NCI-H1694 (cell line): ENCODE results near the gene HEATR3.
"Not testable (repeated sequence)": the region's sequence is repeated elsewhere in the genome, so short reads cannot be mapped to it uniquely, and the experiment has no call there.

Source experiments
- DNase-seq: peaks from one replicate; lab custom pipeline; 2025; lab: John Stamatoyannopoulos, UW

HEATR3 gene

GRCh38 chr16:50099957-50100648 is 34.3 kb downstream of the HEATR3 start:
- DNase-seq = no peak

- no peak for DNase-seq
These were observed 36.4 kb downstream of the HEATR3 start for GRCh38 chr16:50102051-50102746.

GRCh38 chr16:50103764-50104163 is 38.0 kb downstream of the HEATR3 start:
- no peak for DNase-seq

- DNase-seq = no peak
These were observed 48.8 kb downstream of the HEATR3 start for GRCh38 chr16:50114357-50115129.

GRCh38 chr16:50120711-50121110 is 54.9 kb downstream of the HEATR3 start:
- no peak for DNase-seq

DNA sequence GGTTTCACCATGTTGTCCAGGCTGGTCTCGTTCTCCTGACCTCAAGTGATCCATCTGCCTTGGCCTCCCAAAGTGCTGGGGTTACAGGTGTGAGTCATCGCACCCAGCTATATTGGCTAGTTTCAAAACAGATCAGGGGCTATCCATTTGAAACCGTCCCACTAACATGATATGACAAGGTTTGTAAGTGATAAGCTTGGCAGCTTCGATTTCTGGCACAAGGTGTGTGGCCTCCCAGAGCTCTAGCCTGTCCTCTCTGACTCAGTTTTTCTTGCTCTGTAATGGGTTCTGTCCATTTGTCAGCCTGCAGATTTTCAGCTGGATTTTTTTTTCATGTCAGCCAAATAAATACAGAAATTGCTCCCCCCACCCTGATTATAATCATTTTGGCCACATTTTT is 55.5 kb downstream of the HEATR3 start:
- no peak for DNase-seq

DNA sequence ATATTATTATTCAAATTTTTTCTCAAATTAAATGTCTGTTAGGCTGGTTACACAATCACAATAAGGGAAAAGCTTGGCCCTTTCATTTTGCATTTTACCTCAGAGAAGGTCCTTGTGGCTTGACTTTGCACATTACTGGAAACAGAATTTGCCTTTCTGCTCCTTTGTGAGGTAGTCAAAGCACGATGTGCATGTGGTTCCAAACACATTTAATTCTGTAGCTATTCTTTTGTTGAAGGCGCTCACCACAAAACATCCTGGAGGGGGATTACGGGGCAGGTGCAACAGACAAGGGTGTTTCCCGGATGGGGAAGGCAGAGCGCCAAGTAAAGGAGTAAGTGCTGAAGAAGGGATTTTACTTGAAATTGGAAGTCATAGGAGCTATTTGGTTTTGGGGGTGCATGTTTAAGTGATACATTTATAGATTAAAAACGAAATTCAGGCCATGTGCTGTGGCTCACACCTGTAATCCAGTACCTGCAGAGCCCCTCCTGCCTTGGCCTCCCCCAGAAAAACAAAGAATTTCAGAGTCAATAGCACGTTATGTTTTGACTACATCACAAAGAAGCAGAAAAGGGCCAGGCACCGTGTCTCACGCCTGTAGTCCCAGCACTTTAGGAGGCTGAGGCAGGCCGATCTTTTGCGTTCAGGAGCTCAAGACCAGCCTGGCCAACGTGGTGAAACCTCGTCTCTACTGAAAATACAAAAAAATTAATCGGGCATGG is 56.1 kb downstream of the HEATR3 start:
- DNase-seq = no peak

DNA sequence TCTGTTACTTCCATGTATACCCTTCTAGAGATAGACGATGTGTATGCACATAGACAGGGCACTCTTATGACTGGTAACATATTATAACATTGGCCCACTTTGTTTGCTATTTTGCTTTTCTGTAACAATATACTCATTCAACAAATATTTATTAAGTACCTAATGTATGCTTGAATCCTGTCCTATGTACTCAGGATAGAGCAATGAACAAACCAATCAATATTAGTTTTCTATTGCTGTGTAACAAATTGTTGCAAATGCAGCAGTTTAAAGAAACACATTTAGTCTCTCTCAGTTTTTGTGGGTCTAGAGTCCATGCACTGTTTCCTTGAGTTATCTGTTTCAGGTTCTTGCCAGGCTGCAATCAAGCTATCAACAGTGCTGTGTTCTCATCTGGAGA is 57.6 kb downstream of the HEATR3 start:
- DNase-seq = no peak

- DNase-seq = no peak
These were observed 59.0 kb downstream of the HEATR3 start for GRCh38 chr16:50124769-50125168.

DNA sequence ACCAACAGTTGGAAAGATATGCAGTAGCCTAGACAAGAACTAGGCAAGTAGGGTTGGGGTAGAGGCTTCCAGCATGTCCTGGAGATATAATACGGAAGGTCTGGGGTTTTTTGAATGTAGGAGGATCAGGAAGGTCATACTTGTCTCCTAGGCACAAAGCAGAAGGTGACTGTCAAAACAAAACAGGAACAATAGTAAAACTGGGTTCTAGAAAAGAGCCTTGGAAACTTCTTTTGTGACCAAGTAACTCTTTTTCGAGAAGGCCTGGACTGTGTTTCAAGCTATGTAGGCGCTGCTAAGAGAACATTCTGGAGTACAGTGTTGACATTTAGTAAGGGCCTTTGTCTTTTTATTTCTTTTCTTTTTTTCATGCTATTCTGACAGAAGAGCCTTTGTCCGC is 60.4 kb downstream of the HEATR3 start:
- no peak for DNase-seq

DNA sequence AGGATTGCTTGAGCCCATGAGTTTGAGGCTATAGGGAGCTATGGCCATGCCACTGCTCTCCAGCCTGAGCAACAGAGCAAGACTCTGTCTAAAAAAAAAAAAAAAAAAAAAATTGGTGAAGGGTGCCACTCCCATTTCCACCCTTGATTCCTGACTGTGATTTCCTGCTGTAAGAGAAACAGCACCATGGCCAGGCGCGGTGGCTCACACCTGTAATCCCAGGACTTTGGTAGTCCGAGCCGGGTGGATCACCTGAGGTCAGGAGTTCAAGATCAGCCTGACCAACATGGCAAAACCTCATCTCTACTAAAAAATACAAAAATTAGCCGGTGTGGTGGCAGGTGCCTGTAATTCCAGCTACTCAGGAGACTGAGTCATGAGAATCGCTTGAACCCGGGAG is 66.8 kb downstream of the HEATR3 start:
- DNase-seq = not testable (repeated sequence)

DNA sequence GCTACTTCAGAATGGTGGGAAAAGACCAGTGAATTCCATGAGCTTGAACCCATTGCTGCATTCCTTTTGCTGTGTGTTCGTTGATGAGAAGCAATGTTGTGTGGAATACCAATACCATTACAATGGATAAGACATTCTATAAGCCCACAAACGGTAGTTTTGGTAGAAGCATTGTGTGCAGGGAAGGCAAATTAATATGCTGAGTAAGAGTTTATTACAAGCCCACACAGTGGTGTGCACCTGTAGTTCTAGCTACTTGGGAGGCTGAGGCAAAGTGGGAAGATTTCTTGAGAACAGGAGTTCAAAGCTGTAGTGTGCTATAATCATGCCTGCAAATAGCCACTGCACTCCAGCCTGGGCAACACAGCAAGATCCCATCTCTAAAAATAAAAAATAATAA is 67.4 kb downstream of the HEATR3 start:
- no peak for DNase-seq

GRCh38 chr16:50136399-50136798 is 70.6 kb downstream of the HEATR3 start:
- DNase-seq = no peak

GRCh38 chr16:50137268-50137667 is 71.5 kb downstream of the HEATR3 start:
- DNase-seq = no peak

DNA sequence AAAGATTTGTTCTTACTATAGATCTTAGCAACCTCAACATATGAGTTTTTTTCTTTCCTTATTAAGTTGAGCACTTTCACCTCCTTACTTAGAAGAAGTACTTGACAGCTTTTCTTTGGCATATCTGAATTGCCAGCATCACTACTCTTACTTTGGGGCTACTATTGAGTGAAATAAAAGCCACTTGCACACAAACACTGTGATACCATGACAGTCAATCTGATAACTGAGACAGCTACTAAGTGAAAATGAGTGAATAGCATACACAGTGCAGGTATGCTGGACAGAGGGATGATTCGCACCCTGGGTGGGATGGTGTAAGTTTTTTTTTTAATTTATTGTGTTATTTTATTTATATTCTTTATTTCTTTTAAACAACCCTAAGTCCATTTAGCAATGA is 73.8 kb downstream of the HEATR3 start:
- DNase-seq = no peak

- DNase-seq = no peak
These were observed 78.4 kb downstream of the HEATR3 start for GRCh38 chr16:50144211-50144610.

- DNase-seq = no peak
These were observed 81.0 kb downstream of the HEATR3 start for GRCh38 chr16:50146479-50147435.

GRCh38 chr16:50151322-50151721 is 85.6 kb downstream of the HEATR3 start:
- DNase-seq = no peak

DNA sequence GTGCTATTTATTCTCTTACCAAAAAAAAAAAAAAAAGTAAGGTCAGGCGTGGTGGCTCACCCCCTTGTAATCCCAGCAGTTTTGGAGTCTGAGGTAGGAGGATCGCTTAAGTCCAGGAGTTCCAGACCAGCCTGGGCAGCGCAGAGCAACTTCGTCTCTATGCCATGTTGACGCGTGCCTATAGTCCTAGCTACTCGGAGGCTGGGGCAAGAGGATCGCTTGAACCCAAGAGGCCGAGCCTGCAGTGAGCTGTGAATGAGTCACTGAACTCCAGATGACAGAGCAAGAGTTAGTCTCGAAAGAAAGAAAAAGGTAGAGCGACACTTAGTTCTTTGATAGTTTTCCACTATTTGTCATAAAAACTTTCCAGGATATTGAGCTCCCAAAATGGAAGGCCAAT is 86.0 kb downstream of the HEATR3 start:
- DNase-seq = no peak

DNA sequence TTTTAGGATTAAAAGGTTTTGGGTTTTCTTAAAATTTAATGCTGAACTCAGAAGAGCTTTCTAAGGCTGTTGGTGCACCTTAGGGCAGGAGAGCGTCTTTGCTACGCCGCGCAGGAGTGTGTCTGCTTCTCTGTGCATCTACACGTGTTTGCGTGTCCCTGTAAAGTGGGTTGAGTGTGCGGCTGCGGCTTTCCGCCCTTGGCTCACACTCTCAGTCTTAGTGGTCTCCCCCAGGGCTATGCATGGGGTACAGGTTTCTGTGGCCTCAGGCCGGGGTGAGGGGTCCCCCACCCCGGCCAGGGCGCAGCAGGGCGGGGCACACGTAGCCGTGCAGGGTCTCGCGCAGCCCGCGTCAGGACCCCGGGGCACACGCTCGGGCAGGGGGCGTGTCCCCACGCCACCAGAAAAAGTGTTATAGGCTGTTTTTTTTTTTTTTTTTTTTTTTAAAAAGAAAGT is 86.6 kb downstream of the HEATR3 start:
- no peak for DNase-seq
